Mesendoderm (in vitro differentiated cells): Measurements from ENCODE around the gene FIGNL2.
"Not testable (repeated sequence)": the region's sequence is repeated elsewhere in the genome, so short reads cannot be mapped to it uniquely, and the experiment has no call there.

Source experiments
- DNase-seq: peaks from one replicate; pipeline ENCODE4 v3.0.0; 2013
- H2AK5ac ChIP-seq: 2 replicates; pipeline ENCODE4 v1.6.1; 2013; ENCODE audit warnings: low read length, inconsistent platforms
- H2BK120ac ChIP-seq: 2 replicates; pipeline ENCODE4 v1.6.1; 2013; ENCODE audit warnings: low read depth, mild to moderate bottlenecking, low read length, moderate library complexity, mixed read lengths
- H2BK15ac ChIP-seq: replicated peaks from 2 replicates; pipeline ENCODE4 v1.6.1; 2013; ENCODE audit warnings: low read depth, mild to moderate bottlenecking, moderate library complexity
- H2BK5ac ChIP-seq: 2 replicates; pipeline ENCODE4 v1.6.1; 2013; ENCODE audit warnings: low read length, inconsistent platforms
- H3K18ac ChIP-seq: 2 replicates; pipeline ENCODE4 v1.6.1; 2013; ENCODE audit warnings: mild to moderate bottlenecking, low read length, mixed read lengths
- H3K23ac ChIP-seq: one replicate; pipeline ENCODE4 v1.6.1; 2013; ENCODE audit warnings: low read length
- H3K27ac ChIP-seq: 2 replicates; pipeline ENCODE4 v1.5.1; 2013; ENCODE audit warnings: low read depth, mild to moderate bottlenecking, inconsistent platforms, low read length, moderate library complexity
- H3K27me3 ChIP-seq: 2 replicates; pipeline ENCODE4 v1.6.1; 2013; ENCODE audit warnings: low read length, control low read depth, mild to moderate bottlenecking, inconsistent platforms; ENCODE audit not compliant: insufficient read depth, poor library complexity
- H3K36me3 ChIP-seq: 2 replicates; pipeline ENCODE4 v1.6.1; 2013; ENCODE audit warnings: low read length, inconsistent platforms; ENCODE audit not compliant: control insufficient read depth, insufficient read depth
- H3K4ac ChIP-seq: one replicate; pipeline ENCODE4 v1.6.1; 2013; ENCODE audit warnings: low read depth, mild to moderate bottlenecking, low read length, moderate library complexity
- H3K4me1 ChIP-seq: 2 replicates; pipeline ENCODE4 v1.6.1; 2013; ENCODE audit warnings: low read depth, low read length, inconsistent platforms; ENCODE audit not compliant: control insufficient read depth
- H3K4me2 ChIP-seq: 2 replicates; pipeline ENCODE4 v1.6.1; 2013; ENCODE audit warnings: low read length
- H3K4me3 ChIP-seq: 2 replicates; pipeline ENCODE4 v1.5.1; 2013; ENCODE audit warnings: mild to moderate bottlenecking, low read length
- H3K56ac ChIP-seq: one replicate; pipeline ENCODE4 v1.6.1; 2013; ENCODE audit warnings: low read length
- H3K79me1 ChIP-seq: 2 replicates; pipeline ENCODE4 v1.6.1; 2013; ENCODE audit warnings: low read length, inconsistent platforms
- H3K79me2 ChIP-seq: 2 replicates; pipeline ENCODE4 v1.6.1; 2013; ENCODE audit warnings: mild to moderate bottlenecking, low read length; ENCODE audit not compliant: control insufficient read depth, insufficient read depth
- H3K9ac ChIP-seq: 2 replicates; pipeline ENCODE4 v1.6.1; 2013; ENCODE audit warnings: low read length, inconsistent platforms
- H4K5ac ChIP-seq: one replicate; pipeline ENCODE4 v1.6.1; 2013; ENCODE audit warnings: low read length
- H4K8ac ChIP-seq: one replicate; pipeline ENCODE4 v1.6.1; 2013; ENCODE audit warnings: low read depth, mild to moderate bottlenecking, control low read depth, low read length, moderate library complexity
- WGBS: extraction: QIAGEN DNeasy Blood & Tissue Kit; methylation state at CpG from one replicate; pipeline ENCODE4 v1.1.7; 2013; ENCODE audit warnings: low lambda C conversion rate, missing lambda C conversion rate; ENCODE audit not compliant: insufficient coverage; ENCODE audit errors: extremely low coverage; 5-methylcytosine and 5-hydroxymethylcytosine counted together

FIGNL2 gene

DNA sequence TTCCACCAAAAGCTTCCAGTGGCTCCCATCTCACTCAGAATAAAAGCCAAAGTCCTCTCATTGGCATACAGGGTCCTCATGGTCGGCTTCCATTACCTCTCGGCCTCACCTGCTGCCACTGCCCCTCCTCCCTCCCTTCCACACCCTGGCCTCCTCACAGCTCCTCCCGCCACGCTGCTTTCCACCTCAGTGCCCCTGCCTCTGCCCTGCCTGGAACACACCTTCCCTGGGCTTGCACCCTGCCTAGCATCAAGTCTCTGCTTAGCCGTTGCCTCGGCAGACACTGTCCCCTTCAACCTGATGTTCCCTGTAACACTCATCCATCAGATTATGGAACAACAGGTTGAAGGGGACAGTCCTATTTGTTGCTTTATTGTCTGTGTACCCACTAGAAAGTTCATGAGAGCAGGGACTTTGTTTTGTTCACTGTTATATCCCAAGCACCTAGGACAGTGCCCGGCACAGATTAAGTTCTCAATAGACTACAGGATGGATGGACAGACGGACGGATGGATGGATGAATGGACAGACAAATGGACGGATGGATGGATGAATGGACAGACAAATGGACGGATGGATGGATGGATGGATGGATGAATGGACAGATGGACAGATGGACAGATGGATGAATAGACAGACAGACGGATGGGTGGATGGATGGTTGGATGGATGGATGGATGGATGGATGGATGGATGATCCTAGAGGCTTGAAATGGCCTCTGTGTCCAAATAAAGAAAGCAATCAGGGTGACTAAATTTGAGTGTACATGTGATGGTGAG is 14.9 kb downstream of the FIGNL2 start:
- Histone ChIP-seq H2BK120ac (no peak overlapping the region), H3K4me2 (no peak overlapping the region), H3K9ac (no peak overlapping the region), H3K36me3 (no peaks in the 10 kb centered on the region), H4K5ac (no peak overlapping the region), H3K56ac (no peak overlapping the region), H3K4me3 (no peak overlapping the region), H3K23ac (no peak overlapping the region), H4K8ac (no peak overlapping the region), H3K18ac (no peak overlapping the region), H3K79me1 (no peaks in the 10 kb centered on the region), H2BK15ac (no peak overlapping the region), H3K4me1 (peaks cover 2% of the 10 kb centered on the region), H3K27ac (no peak overlapping the region), H3K79me2 (no peaks in the 10 kb centered on the region), H2AK5ac (no peak overlapping the region), H3K4ac (no peak overlapping the region), H2BK5ac (no peak overlapping the region), H3K27me3 (no peaks in the 10 kb centered on the region)
- DNase-seq, result no peak
- no CpG with 5 or more reads among the region's 12 CpGs for WGBS

DNA sequence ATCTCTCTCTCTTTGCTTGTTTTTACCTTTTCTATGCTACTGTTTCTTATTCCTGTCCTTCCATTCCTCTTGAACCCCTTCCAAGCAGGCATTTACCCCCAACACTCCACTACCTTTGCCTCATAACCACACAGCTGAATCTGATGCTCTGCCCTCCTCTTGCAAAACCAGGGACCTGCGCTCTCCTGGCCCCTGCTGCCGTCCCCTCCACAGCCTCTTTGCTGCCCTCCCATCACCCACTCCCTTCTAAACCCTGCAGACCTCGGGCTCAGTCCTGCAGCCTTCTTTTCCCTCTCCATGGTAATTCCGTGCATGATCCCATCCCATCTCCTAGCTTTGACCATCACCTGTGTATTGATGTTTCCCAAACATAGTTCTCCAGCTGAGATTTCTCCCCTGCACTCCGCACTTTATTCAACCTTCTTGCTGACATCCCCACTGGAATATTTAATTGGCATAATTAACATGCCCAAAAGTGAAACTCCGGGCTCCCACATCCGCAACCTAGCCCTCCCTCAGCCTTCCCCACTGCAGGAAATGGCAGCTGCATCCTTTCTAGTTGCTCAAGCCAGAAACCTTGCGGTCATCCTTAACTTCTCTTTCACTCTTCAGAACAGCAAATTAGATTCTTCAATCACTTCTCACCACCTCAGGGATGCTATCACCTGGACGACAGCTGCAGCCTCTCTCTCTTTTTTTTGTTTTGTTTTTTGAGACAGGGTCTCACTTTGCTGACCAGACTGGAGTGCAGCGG is 16.0 kb downstream of the FIGNL2 start:
- H3K27me3 ChIP-seq, result no peaks in the 10 kb centered on the region
- no peak overlapping the region for H3K9ac ChIP-seq
- no peak overlapping the region for H3K4me2 ChIP-seq
- no peak overlapping the region for H3K27ac ChIP-seq
- H2AK5ac ChIP-seq, result no peak overlapping the region
- DNase-seq, result no peak
- no peak overlapping the region for H3K23ac ChIP-seq
- WGBS, result no CpG with 5 or more reads among the region's 10 CpGs
- no peak overlapping the region for H4K8ac ChIP-seq
- no peak overlapping the region for H3K4ac ChIP-seq
- no peak overlapping the region for H2BK120ac ChIP-seq
- no peak overlapping the region for H3K56ac ChIP-seq
- H2BK15ac ChIP-seq, result no peak overlapping the region
- no peak overlapping the region for H3K18ac ChIP-seq
- H3K36me3 ChIP-seq, result no peaks in the 10 kb centered on the region
- no peaks in the 10 kb centered on the region for H3K79me2 ChIP-seq
- no peak overlapping the region for H4K5ac ChIP-seq
- no peak overlapping the region for H2BK5ac ChIP-seq
- H3K4me1 ChIP-seq, result peaks cover 12% of the 10 kb centered on the region
- no peak overlapping the region for H3K4me3 ChIP-seq
- H3K79me1 ChIP-seq, result no peaks in the 10 kb centered on the region

DNA sequence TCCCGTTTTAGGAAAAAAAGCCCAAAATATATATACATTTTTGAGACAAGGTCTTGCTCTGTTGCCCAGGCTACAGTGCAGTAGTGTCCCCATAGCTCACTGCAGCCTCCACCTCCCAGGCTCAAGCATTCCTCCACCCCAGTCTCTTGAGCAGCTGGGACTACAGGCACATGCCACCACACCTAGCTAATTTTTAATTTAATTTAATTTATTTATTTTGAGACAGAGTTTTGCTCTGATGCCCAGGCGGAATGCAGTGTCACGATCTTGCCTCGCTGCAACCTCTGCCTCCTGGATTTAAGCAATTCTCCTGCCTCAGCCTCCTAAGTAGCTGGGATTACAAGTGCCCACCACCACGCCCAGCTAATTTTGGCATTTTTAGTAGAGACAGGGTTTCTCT is 16.7 kb downstream of the FIGNL2 start:
- Histone ChIP-seq H3K23ac (peak overlapping the region; percentile 1), H3K4me1 (peaks cover 12% of the 10 kb centered on the region)
- not testable (repeated sequence) for H3K79me2 ChIP-seq, H3K36me3 ChIP-seq, H2BK5ac ChIP-seq, H3K27me3 ChIP-seq, H3K9ac ChIP-seq, H3K4me3 ChIP-seq, H3K18ac ChIP-seq, H3K56ac ChIP-seq, H2AK5ac ChIP-seq, H3K4ac ChIP-seq, H3K4me2 ChIP-seq, H2BK120ac ChIP-seq, H2BK15ac ChIP-seq, DNase-seq, H4K8ac ChIP-seq, H4K5ac ChIP-seq, H3K27ac ChIP-seq, H3K79me1 ChIP-seq
- no CpG with 5 or more reads among the region's 5 CpGs for WGBS

DNA sequence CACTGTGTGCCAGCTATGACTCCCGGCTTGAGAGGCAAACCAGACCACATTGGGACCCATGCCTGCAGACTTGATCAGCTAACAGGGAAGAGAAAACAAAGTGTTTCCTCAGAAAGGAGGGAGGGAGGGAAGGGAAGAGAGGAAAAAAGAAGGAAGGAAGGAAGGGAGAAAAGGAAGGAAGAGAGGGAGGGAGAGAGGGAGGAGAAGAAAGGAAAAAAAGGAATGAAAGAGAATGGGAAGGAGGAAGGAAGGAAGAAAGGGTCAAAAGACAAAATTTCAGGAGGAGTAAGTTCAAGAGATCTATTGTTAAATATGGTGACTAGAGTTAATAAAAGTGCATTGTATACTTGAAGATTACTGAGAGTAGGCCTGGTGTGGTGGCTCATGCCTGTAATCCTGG is 18.9 kb downstream of the FIGNL2 start:
- no CpG with 5 or more reads among the region's 1 CpG for WGBS
- no peak overlapping the region for H3K4me3 ChIP-seq
- no peak overlapping the region for H3K27ac ChIP-seq

DNA sequence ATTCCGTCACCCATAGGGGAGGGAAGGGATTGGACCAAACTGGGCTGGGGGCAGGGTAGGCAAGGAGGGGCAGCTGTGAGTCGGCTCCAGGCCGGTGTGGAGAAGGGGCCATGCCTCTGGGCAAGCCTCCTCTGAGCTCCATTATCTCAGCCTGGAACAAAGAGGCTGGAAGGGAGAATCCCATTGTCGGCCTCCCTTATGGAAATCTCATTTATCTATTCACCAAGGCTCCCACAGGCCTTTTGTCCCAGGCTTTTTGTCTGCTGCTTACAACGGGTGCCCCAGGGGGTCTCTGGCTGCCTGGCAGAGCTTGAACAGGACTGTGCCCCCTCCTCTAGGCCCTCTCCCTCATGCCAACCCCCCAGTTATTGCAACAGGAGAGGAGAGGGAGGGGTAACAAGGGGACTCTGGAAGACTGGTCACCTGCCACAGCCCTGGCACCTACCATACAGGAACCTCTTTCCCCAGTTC is 19.5 kb downstream of the FIGNL2 start:
- no CpG with 5 or more reads among the region's 5 CpGs for WGBS
- no peak overlapping the region for H3K18ac ChIP-seq
- H4K5ac ChIP-seq, result no peak overlapping the region
- H3K4ac ChIP-seq, result no peak overlapping the region
- H3K56ac ChIP-seq, result peak overlapping the region; percentile 29
- H2BK5ac ChIP-seq, result no peak overlapping the region
- H3K27ac ChIP-seq, result no peak overlapping the region
- H3K9ac ChIP-seq, result no peak overlapping the region
- H3K36me3 ChIP-seq, result no peaks in the 10 kb centered on the region
- H2AK5ac ChIP-seq, result no peak overlapping the region
- H4K8ac ChIP-seq, result no peak overlapping the region
- no peak overlapping the region for H3K4me2 ChIP-seq
- no peak overlapping the region for H3K4me3 ChIP-seq
- H3K4me1 ChIP-seq, result peaks cover 12% of the 10 kb centered on the region
- no peaks in the 10 kb centered on the region for H3K27me3 ChIP-seq
- H3K79me2 ChIP-seq, result no peaks in the 10 kb centered on the region
- no peak overlapping the region for H2BK120ac ChIP-seq
- DNase-seq, result peak; percentile 80
- no peak overlapping the region for H3K23ac ChIP-seq
- no peak overlapping the region for H2BK15ac ChIP-seq
- H3K79me1 ChIP-seq, result no peaks in the 10 kb centered on the region

More for the DNA sequence above, 18.9 kb downstream of the FIGNL2 start:
- H2BK120ac ChIP-seq, result no peak overlapping the region
- H3K4me2 ChIP-seq, result no peak overlapping the region
- H3K4me1 ChIP-seq, result peaks cover 12% of the 10 kb centered on the region
- no peaks in the 10 kb centered on the region for H3K79me1 ChIP-seq
- no peak overlapping the region for H2AK5ac ChIP-seq
- H3K9ac ChIP-seq, result no peak overlapping the region
- H3K56ac ChIP-seq, result peak overlapping the region; percentile 29
- no peak overlapping the region for H3K18ac ChIP-seq
- H3K79me2 ChIP-seq, result no peaks in the 10 kb centered on the region
- H3K23ac ChIP-seq, result no peak overlapping the region
- H2BK5ac ChIP-seq, result no peak overlapping the region
- no peaks in the 10 kb centered on the region for H3K36me3 ChIP-seq
- no peak overlapping the region for H4K5ac ChIP-seq
- H4K8ac ChIP-seq, result no peak overlapping the region
- H3K27me3 ChIP-seq, result no peaks in the 10 kb centered on the region
- no peak overlapping the region for H3K4ac ChIP-seq
- no peak for DNase-seq
- H2BK15ac ChIP-seq, result no peak overlapping the region
